HG03175 (cell line): ENCODE data around the gene UBE2F.

Experiments
- ATAC-seq: cut with Tn5 transposase; IDR thresholded peaks from one replicate; pipeline ENCODE4 v1.9.1; 2021; ENCODE audit warnings: mild to moderate bottlenecking, moderate library complexity; ENCODE audit not compliant: unreplicated experiment

UBE2F gene

GRCh38 chr2:238069021-238069709 is 102.4 kb downstream of the UBE2F start:
- no peak for ATAC-seq

GRCh38 chr2:238069877-238070276 is 103.1 kb downstream of the UBE2F start:
- ATAC-seq = no peak

GRCh38 chr2:238075397-238075796 is 108.6 kb downstream of the UBE2F start:
- ATAC-seq = no peak

- ATAC-seq = no peak
Measured at GRCh38 chr2:238077292-238077691, 110.5 kb downstream of the UBE2F start.

- ATAC-seq = no peak
Measured at GRCh38 chr2:238079874-238080327, 113.1 kb downstream of the UBE2F start.

GRCh38 chr2:238080518-238080917 is 113.7 kb downstream of the UBE2F start:
- no peak for ATAC-seq

GRCh38 chr2:238081150-238081549 is 114.3 kb downstream of the UBE2F start:
- no peak for ATAC-seq

- no peak for ATAC-seq
Measured at GRCh38 chr2:238081561-238081960, 114.7 kb downstream of the UBE2F start.

GRCh38 chr2:238082151-238082550 is 115.3 kb downstream of the UBE2F start:
- ATAC-seq = no peak

- ATAC-seq = no peak
Measured at GRCh38 chr2:238082827-238083226, 116.0 kb downstream of the UBE2F start.

- ATAC-seq = no peak
Measured at GRCh38 chr2:238083919-238084318, 117.1 kb downstream of the UBE2F start.

- no peak for ATAC-seq
Measured at GRCh38 chr2:238084761-238085160, 117.9 kb downstream of the UBE2F start.

GRCh38 chr2:238085899-238086298 is 119.1 kb downstream of the UBE2F start:
- ATAC-seq = no peak

GRCh38 chr2:238087211-238087610 is 120.4 kb downstream of the UBE2F start:
- ATAC-seq = no peak

- ATAC-seq = no peak
Measured at GRCh38 chr2:238090887-238091286, 124.1 kb downstream of the UBE2F start.

GRCh38 chr2:238091436-238092060 is 124.7 kb downstream of the UBE2F start:
- ATAC-seq = no peak
